MV-4-11 (cell line): ENCODE results near the gene ACSL6.

Experiments used
- DNase-seq: peaks from one replicate; lab custom pipeline; 2025; lab: John Stamatoyannopoulos, UW

ACSL6 gene

DNA sequence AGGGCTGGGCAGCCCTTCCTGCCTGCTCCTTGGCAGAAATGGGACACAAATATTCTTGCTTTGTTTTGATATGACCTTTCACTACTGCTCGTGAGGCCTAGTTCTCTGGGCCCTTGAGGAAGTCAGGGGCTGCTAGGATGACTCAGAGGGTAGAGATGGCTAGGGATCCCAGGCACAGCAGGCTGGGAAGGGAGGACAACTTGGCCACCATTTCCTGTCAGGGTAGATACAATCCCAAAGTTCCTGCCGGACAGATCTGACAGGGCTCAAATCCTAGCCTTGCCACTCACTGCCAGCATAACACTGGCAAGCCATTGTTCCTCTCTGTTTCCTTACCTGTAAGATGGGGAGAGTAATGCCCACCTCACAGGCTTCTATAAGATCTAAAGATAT is 34.2 kb downstream of the ACSL6 start:
- DNase-seq = no peak

DNA sequence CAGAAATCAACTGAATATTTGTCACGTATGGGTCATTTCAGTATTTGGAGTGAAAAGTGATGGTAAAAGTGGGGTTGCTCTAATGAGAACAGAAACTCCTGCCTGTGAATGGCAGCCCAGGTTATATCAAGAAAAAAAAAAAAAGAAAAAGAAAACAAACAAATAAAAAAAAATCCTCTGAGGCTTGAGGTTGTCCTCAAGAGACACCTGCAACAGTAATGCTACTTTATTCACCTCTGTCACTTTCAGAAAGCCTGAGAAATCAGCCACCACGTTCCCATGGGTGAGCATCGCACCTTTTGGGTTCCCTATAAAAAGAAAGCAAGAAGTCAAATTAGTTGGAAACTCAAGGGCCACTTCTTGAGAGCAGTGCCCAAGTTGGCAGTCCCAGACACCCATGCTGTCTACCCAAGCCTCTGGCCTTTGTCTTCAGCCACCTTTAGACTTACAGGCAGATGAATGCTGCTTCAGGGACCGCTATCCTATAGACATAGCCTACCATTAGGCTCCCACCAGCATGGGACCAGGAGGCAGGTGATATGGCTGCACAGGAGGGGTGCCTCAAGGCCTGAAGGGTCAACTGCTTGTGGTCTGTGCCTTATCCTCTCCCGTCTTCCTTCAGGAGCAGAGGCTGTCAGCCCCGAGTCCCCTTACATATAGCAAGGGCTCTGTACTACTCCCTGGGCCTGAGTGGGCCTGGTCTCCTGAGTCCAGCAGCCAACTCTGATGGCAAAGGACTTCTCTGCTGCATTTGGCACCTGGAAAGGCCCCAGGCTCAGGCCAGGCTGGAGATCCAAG is 34.8 kb downstream of the ACSL6 start:
- DNase-seq = no peak

DNA sequence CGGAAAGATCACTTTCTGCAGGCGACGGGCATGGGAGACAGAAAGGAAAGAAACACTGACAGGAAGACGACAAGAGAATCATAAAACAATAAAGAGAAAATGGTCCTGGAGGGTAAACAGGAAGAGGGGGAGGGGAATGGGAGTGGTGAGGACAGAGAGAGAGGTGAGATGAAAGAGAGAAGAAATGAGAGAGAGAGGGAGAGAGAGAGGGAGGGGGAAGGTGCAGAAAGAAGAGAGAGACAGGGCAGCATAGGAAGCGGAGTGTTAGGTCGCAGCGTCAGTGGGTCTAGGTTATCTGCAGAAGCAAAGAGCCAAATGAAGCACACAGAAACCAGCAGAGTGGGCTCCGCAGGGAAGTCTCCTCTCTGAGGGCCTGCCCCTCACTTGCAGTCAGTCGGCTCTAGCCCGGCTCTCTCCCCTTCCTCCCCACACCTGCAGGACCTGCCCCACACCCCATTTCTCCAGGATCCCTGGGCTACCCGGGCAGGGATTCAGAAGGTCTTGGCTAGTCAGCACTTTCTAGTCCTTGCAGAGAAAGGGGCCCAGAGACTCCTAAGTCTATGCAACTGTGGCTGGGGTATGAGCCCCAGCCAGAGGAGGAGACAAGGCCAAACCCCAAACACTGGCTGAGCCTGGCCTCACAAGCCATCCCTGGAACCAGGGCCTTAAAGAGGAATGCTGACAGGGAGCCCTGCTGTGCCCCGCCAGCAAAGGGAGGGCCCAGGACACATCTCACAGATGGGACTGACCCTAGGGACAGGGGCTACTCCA is 36.3 kb downstream of the ACSL6 start:
- no peak for DNase-seq

DNA sequence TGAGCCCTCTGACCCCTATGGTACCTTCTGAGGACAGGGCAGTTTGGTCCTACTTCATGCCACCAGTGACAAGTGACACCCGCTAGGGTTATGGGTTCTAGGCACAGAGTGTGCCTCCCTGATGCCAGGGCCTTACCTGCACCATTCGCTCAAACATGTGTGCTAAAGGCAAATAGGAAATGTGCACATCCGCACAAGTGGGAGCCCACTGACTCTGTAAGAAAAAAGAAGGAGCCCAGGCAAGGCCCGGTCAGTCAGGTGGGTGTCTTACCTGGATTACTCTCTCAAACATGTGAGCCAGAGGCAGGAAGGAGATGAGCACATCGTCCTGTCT is 36.9 kb downstream of the ACSL6 start:
- DNase-seq = no peak

DNA sequence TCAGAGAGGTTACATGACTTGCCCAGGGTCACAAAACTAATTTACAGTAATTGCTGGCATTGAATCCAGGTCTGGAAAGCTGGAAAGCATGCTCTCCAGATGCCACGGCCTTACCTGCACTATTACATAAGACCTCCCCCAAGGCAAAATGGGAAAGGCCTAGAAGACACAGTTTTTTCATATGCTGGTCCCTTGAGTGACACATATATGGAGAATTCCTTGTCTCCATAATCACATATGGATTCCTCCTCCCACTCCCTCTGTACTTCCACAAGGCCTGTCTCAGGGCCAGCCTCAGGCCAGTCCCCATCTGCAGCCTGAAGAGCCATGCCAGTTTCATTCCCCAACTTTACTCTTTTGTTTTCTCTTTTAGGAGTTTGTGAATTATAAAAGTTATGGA is 37.4 kb downstream of the ACSL6 start:
- DNase-seq = no peak

DNA sequence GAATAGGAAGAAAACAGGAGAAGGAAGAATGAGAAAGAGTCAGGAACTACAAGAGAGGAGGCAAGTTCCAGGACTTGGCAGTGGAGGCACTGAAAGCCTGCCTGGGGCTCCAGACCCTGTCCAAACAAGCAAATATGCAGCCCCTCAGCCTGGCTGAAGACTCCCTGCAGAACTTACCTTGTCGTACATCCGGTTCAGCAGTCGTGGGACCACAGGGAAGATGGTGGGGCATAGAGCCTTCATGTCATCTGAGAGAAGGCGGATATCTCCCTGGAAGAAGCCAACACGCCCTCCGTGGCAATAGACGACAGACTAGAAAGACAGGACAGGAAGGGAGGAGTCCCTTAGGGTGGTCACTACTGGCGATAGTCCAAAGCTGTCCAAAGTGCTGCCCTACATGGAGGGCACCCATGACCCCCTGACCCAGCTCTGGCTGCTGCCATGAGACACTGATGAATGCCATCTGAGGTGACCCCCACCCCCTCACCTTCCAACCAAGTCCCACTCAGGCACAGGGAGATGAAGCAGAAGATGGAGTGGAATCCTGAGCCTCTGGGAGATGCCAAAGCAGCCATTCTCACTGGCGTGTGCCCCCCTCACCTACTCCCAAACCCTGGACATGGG is 38.3 kb downstream of the ACSL6 start:
- no peak for DNase-seq

DNA sequence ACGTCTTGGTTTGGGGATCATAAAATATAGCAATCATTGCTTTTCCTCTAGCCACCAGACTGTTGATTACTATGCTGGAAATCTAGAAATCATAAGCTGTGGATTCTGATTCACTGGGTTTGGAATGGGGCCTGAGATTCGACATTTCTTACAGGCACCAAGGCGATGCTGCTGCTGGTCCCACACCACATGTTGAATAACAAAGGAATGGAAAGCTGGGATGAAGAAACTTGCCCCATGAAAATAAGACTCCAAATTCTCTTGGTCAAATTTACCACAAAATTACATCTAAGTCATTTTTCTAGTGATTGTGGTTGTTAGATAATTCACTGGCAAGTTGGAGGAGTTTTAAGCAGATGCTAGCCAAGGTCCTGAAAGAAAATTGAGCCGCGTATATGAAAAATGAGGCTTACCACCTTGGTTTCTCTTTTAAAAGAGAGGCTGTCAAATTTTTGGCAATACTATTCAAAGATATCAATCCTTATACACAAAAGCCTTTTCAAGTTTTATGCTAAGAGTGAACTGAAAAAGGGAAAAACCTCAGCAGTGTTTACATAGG is 43.0 kb downstream of the ACSL6 start:
- no peak for DNase-seq

- no peak for DNase-seq
Measured at GRCh38 chr5:131966551-131966950, 44.9 kb downstream of the ACSL6 start.

DNA sequence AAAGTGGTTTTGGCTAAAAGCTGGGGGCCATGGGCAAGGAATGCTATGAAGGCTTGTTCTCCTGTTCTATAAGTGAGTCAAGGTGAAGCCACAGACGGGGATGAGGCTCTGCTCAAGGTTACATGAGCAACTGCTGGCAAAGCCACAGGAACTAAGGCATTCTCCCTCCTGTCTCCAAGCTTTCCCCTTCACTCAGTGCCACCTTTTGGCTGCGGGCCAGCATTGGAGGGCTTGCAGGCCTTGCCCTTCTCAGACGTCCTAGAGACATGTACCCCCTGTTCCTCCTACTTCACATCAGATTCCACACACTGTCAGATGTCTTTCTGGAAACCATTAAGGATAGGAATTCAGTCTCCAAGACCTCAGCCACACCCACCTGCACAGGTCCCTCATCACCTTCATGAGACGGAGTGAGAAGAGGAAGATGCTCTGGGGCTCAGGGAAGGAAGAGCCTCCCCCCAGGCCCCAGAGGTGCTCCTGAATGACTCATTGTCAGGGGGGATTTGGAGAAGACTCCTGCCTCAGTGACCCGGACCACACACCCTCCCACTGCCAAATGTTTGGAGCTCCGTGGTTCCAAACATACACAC is 45.5 kb downstream of the ACSL6 start:
- no peak for DNase-seq

DNA sequence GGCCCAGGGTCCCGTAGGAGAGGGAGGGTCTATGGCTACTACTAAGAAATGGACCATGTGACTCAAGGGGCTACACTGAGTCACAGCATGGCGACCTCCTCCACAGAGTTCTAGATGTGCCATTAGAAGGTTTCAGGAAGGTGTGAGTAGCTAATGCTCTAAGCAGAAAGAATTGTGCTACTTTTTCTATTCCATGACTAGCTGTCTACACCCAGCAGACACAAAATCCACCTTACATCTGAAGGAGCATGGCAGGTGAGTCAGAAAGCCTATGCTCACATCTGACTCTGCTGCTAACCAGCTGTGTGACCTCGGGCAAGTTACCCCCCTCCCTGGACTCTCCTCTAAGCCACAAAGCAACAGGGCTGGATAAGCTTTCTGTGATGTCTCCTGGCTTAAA is 51.6 kb downstream of the ACSL6 start:
- no peak for DNase-seq

DNA sequence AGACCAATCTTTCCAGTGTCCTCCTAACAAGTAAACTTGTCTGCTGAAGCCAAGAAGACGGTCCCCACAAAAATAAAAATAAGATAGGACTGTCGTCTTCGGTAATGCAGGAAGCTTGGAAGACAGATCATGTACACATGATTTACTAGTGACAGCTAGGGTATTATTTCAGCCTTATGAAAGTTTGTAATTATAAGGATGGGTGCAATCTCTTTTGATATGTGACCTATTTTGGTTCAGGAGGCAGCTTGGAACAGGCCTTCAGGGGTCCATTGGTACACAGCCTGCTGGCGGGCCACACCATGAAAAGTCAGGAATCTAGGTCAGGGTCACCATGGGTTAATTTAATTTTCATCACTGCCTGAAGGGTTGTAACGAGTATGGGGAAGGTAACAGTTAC is 52.3 kb downstream of the ACSL6 start:
- DNase-seq = no peak

DNA sequence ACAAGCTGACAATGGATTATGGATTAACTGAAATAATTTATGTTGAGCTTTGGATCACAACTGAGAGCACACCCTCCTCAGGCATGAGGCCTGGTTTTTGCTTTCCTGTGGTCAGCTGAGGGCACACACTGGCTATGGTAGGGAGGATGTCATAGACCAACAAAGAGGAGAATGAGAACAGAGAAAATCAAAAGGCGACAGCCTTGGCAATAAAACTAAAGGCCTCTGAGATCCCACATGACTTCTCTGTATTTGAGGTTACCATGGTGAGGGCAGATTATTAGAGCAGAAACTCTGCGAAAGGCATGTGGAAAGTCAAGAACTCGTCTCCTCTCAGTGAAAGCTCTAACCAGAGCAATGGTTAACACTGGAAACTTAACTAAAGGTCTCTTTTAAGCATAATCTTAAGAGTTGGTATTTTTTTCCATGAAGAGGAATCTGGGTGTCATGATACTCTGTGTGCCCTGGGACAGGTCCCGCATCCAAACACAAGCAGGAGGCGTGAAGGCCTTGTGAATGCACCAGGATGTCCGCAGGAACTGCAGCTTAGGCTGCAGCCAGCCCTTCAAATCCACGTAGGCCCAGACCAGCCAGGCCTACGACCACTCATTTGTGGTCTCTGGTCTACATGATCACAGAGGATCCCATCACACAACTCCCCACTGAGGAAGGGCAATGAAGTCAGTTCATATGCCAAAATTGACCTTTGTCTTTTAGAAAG is 53.6 kb downstream of the ACSL6 start:
- no peak for DNase-seq

GRCh38 chr5:131953969-131954368 is 57.5 kb downstream of the ACSL6 start:
- no peak for DNase-seq

- DNase-seq = no peak
Measured at GRCh38 chr5:131952301-131952857, 59.1 kb downstream of the ACSL6 start.

- DNase-seq = no peak
Measured at GRCh38 chr5:131950706-131951105, 60.8 kb downstream of the ACSL6 start.

GRCh38 chr5:131947445-131947844 is 64.0 kb downstream of the ACSL6 start:
- DNase-seq = no peak

DNA sequence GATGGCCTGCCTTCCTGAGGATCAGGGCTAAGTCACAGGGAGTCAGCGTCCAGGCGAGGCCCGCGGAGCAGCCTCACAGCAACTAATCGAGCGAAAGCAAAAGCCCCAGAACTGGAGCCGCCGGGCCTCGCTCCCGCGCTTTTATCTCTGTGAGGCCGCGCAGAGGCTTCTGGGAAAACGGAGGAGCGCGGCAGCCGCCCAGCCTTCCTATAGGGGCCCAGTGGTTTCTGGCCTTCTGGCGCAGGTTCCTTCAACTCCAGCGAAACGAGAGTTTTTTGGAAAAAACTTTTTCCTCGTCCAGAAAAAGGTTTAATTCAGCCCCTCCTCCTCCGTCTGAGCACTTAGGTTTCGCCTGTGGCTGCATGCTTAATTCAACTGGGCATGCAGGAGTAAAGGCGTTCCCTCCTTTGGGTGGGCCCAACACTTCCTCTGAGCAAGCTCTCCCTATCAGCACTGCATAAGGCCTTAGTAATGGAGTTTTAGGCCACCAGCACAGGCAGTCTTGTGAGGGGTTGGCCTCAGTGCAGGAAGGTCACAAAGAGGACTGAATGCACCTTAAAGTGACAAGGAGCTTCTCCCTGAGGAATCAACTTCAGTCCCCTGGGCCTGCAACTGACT is 65.8 kb downstream of the ACSL6 start, which contains the start of gene MEIKIN:
Gene MEIKIN, minus strand, starts transcription at position 113 of the 618 bp plus-strand sequence. CDS start 158 bp downstream, outside the sequence.
- DNase-seq = no peak

GRCh38 chr5:131944702-131945550 is 66.5 kb downstream of the ACSL6 start:
- DNase-seq = peak; percentile 87

GRCh38 chr5:131943916-131944315 is 67.5 kb downstream of the ACSL6 start:
- peak; percentile 75 for DNase-seq

- DNase-seq = no peak
Measured at GRCh38 chr5:131942016-131942415, 69.4 kb downstream of the ACSL6 start.
